Measurements from ENCODE around the gene PEX5L. TPM values are rescaled to one million over a fixed set of nuclear protein-coding genes. Genes with fewer than 3 reads are reported as not detected.
A peak's percentile ranks its signal among the peaks of the same experiment; 100 is the strongest.

Gene PEX5L
- total RNA-seq, 4 donors from 2014 or later: 29.1 to 36.5 (median 32.3) TPM

- whole genome bisulfite sequencing, 2 donors: 91 to 94% methylated on average over 4 of the region's 4 CpGs
- DNase-seq (ENCODE audit: low spot score in 2 of 2): no peak
- H3K36me3 ChIP-seq: peaks cover 0 to 77% (median 0%) of the 10 kb centered on the region in 3 donors
- no peak for TF ChIP-seq POLR2A (IDR thresholded peaks at IDR 0.05)
- TF ChIP-seq CTCF (IDR thresholded peaks at IDR 0.05): no peak
- no peak for TF ChIP-seq EP300 (IDR thresholded peaks at IDR 0.05)
- no peaks in the 10 kb centered on the region for H3K27me3 ChIP-seq
- no peaks in the 10 kb centered on the region for H3K9me3 ChIP-seq
- no peak overlapping the region for H3K4me3 ChIP-seq
- H3K27ac ChIP-seq: no peak overlapping the region
- no peaks in the 10 kb centered on the region for H3K4me1 ChIP-seq
These were observed 270.2 kb downstream of the PEX5L start for GRCh38 chr3:179766416-179767133.

- H3K9me3 ChIP-seq: no peaks in the 10 kb centered on the region
These were observed 271.3 kb downstream of the PEX5L start for GRCh38 chr3:179765396-179765795.

GRCh38 chr3:179760944-179761343 lies 275.8 kb downstream of the PEX5L start:
- Histone ChIP-seq H3K9me3 (no peaks in the 10 kb centered on the region), H3K27ac (no peak overlapping the region), H3K36me3 (peaks cover 0 to 96% (median 0%) of the 10 kb centered on the region in 3 donors), H3K4me1 (no peaks in the 10 kb centered on the region), H3K27me3 (no peaks in the 10 kb centered on the region), H3K4me3 (no peak overlapping the region)
- no peak for DNase-seq (ENCODE audit: low spot score in 2 of 2)
- TF ChIP-seq EP300 (IDR thresholded peaks at IDR 0.05) (no peak), CTCF (IDR thresholded peaks at IDR 0.05) (no peak), POLR2A (IDR thresholded peaks at IDR 0.05) (no peak)
- 93% methylated on average over 8 of the region's 8 CpGs for WGBS, 2 donors

More at GRCh38 chr3:179765396-179765795, 271.3 kb downstream of the PEX5L start:
- Histone ChIP-seq H3K4me1 (no peaks in the 10 kb centered on the region), H3K36me3 (peaks cover 0 to 80% (median 0%) of the 10 kb centered on the region in 3 donors), H3K27ac (no peak overlapping the region), H3K27me3 (no peaks in the 10 kb centered on the region), H3K4me3 (no peak overlapping the region)
- DNase-seq (ENCODE audit: low spot score in 2 of 2): no peak
- WGBS, 2 donors: 73 to 80% methylated on average over 2 of the region's 2 CpGs
- TF ChIP-seq EP300 (IDR thresholded peaks at IDR 0.05) (no peak), POLR2A (IDR thresholded peaks at IDR 0.05) (no peak), CTCF (IDR thresholded peaks at IDR 0.05) (no peak)

GRCh38 chr3:179750720-179751328 lies 285.9 kb downstream of the PEX5L start:
- H3K4me1 ChIP-seq: no peaks in the 10 kb centered on the region
- no peak overlapping the region for H3K4me3 ChIP-seq
- no peak for TF ChIP-seq EP300 (IDR thresholded peaks at IDR 0.05)
- TF ChIP-seq POLR2A (IDR thresholded peaks at IDR 0.05): no peak
- peak in 3 of 5 experiments; percentile 11 to 33 (median 28) for TF ChIP-seq CTCF (IDR thresholded peaks at IDR 0.05)
- peaks cover 0 to 28% (median 0%) of the 10 kb centered on the region in 3 donors for H3K36me3 ChIP-seq
- 49 to 59% methylated on average over 6 of the region's 6 CpGs for WGBS, 2 donors
- H3K27ac ChIP-seq: no peak overlapping the region
- no peaks in the 10 kb centered on the region for H3K27me3 ChIP-seq
- DNase-seq (ENCODE audit: low spot score in 2 of 2): no peak
- no peaks in the 10 kb centered on the region for H3K9me3 ChIP-seq

GRCh38 chr3:179745716-179746115 lies 291.0 kb downstream of the PEX5L start:
- TF ChIP-seq EP300 (IDR thresholded peaks at IDR 0.05): no peak
- no peak for TF ChIP-seq CTCF (IDR thresholded peaks at IDR 0.05)
- no peak for TF ChIP-seq POLR2A (IDR thresholded peaks at IDR 0.05)
- WGBS, 2 donors: 70 to 85% methylated on average over 5 of the region's 5 CpGs
- H3K27ac ChIP-seq: no peak overlapping the region
- peaks cover 0 to 53% (median 0%) of the 10 kb centered on the region in 3 donors for H3K36me3 ChIP-seq
- no peak for DNase-seq (ENCODE audit: low spot score in 2 of 2)
- no peaks in the 10 kb centered on the region for H3K27me3 ChIP-seq
- no peaks in the 10 kb centered on the region for H3K9me3 ChIP-seq
- H3K4me1 ChIP-seq: no peaks in the 10 kb centered on the region
- H3K4me3 ChIP-seq: no peak overlapping the region

Measured in tibial nerve (tissue), 4 donors.